HepG2 (cell line): ENCODE results near the gene ATG4B. TPM values are rescaled to one million over a fixed set of nuclear protein-coding genes. Genes with fewer than 3 reads are reported as not detected.

ENCODE experiments used
- ARNT2 ChIP-seq: sonication (generic); formaldehyde crosslinking; IDR thresholded peaks from 2 replicates; pipeline ENCODE4 v1.8.0; 2022; ENCODE audit warnings: mild to moderate bottlenecking, low read depth, missing genetic modification reagents, moderate library complexity
- CENPT ChIP-seq: sonication (generic); formaldehyde crosslinking; IDR thresholded peaks from 2 replicates; pipeline ENCODE4 v1.8.0; 2022; ENCODE audit warnings: low read depth, mild to moderate bottlenecking, moderate library complexity, missing genetic modification reagents
- FOXJ3 ChIP-seq: sonication (generic); formaldehyde crosslinking; IDR thresholded peaks from 2 replicates; pipeline ENCODE4 v1.4.0; 2020; ENCODE audit warnings: missing genetic modification reagents, mild to moderate bottlenecking, borderline replicate concordance
- GATAD1 ChIP-seq: IDR thresholded peaks from 2 replicates; pipeline ENCODE4 v1.6.1; 2016; ENCODE audit warnings: missing genetic modification reagents, missing compliant biosample characterization
- JUNB ChIP-seq: sonication (generic); formaldehyde crosslinking; IDR thresholded peaks from 2 replicates; pipeline ENCODE4 v1.8.0; 2022; ENCODE audit warnings: missing genetic modification reagents, mild to moderate bottlenecking, borderline replicate concordance
- NFIC ChIP-seq: IDR thresholded peaks from 2 replicates; pipeline ENCODE4 v1.6.1; 2012; ENCODE audit warnings: mild to moderate bottlenecking, low read length, inconsistent platforms
- PHB2 ChIP-seq: fragments of 450-650 bp; IDR thresholded peaks from 2 replicates; pipeline ENCODE4 v1.6.1; 2018; ENCODE audit not compliant: partially characterized antibody
- PTBP1 ChIP-seq: fragments of 200-400 bp; formaldehyde crosslinking; IDR thresholded peaks from 2 replicates; pipeline ENCODE4 v1.6.1; 2018; ENCODE audit warnings: low read length, low read depth; ENCODE audit not compliant: poor library complexity, severe bottlenecking
- RFXANK ChIP-seq: IDR thresholded peaks from 2 replicates; pipeline ENCODE4 v1.6.1; 2016
- RFXAP ChIP-seq: sonication (generic); formaldehyde crosslinking; IDR thresholded peaks from 2 replicates; pipeline ENCODE4 v1.4.0; 2020; ENCODE audit warnings: missing genetic modification reagents, borderline replicate concordance
- RNF2 ChIP-seq: fragments of 450-650 bp; conservative IDR thresholded peaks from 2 replicates; pipeline ENCODE4 v1.6.1; 2016; ENCODE audit warnings: low read depth
- SAP130 ChIP-seq: IDR thresholded peaks from 2 replicates; pipeline ENCODE4 v1.6.1; 2016; ENCODE audit warnings: low read depth
- YY1 ChIP-seq: IDR thresholded peaks from 2 replicates; pipeline ENCODE4 v1.6.1; 2011; ENCODE audit warnings: low read length, low read depth, moderate library complexity, mild to moderate bottlenecking; ENCODE audit not compliant: insufficient read depth, insufficient replicate concordance
- ZBTB42 ChIP-seq: sonication (generic); formaldehyde crosslinking; IDR thresholded peaks from 2 replicates; pipeline ENCODE4 v1.5.0; 2020; ENCODE audit warnings: mild to moderate bottlenecking, missing genetic modification reagents
- ZFX ChIP-seq: sonication (generic); formaldehyde crosslinking; IDR thresholded peaks from 2 replicates; pipeline ENCODE4 v1.4.0; 2020; ENCODE audit warnings: mild to moderate bottlenecking, low read depth, missing genetic modification reagents, moderate library complexity
- ZMAT3 ChIP-seq: sonication (generic); formaldehyde crosslinking; conservative IDR thresholded peaks from 2 replicates; pipeline ENCODE4 v1.7.0; 2021; ENCODE audit warnings: missing genetic modification reagents
- ZMYM3 ChIP-seq: sonication (generic); formaldehyde crosslinking; IDR thresholded peaks from 2 replicates; pipeline ENCODE4 v1.5.1; 2020; ENCODE audit warnings: mild to moderate bottlenecking, missing genetic modification reagents
- ZNF484 ChIP-seq: sonication (generic); formaldehyde crosslinking; IDR thresholded peaks from 2 replicates; pipeline ENCODE4 v1.5.1; 2020; ENCODE audit warnings: mild to moderate bottlenecking, low read depth, missing genetic modification reagents, borderline replicate concordance
- ZNF546 ChIP-seq: sonication (generic); formaldehyde crosslinking; conservative IDR thresholded peaks from 2 replicates; pipeline ENCODE4 v1.8.1; 2023; ENCODE audit warnings: mild to moderate bottlenecking, missing genetic modification reagents
- ZNF557 ChIP-seq: sonication (generic); formaldehyde crosslinking; IDR thresholded peaks from 2 replicates; pipeline ENCODE4 v1.4.0; 2020; ENCODE audit warnings: missing genetic modification reagents
- polyA plus RNA-seq, 8 experiments: library from polyadenylated mRNA; depleted of rRNA in 3 of 8; stranded (reverse) in 7 of 8; unstranded in 1 of 8; fragments of >200 nt; fragmentation: Illumina TruSeq in 4 of 8; extraction: Trizol in 4 of 8; gene quantifications; 2 replicates each; pipeline versions ENCODE4 v1.2.1 to v1.2.3, GENCODE V29; 2011 to 2016; ENCODE audit warnings: low read depth in 4 of 8, missing spikeins in 1 of 8, mixed read lengths in 1 of 8; ENCODE audit not compliant: insufficient read depth in 1 of 8
- total RNA-seq, 5 experiments: library from RNA; depleted of rRNA; stranded (reverse); fragments of >200 nt; fragmentation: Illumina TruSeq; extraction: Trizol; gene quantifications; 2 replicates each; pipeline ENCODE4 v1.2.3, GENCODE V29; 2016; ENCODE audit warnings: low read depth in 1 of 5
- TF ChIP-seq, protein P1 (sequence below): sonication (generic); formaldehyde crosslinking; IDR thresholded peaks from 2 replicates; pipeline ENCODE4 v1.4.0; 2020; ENCODE audit warnings: missing genetic modification reagents, borderline replicate concordance
- TF ChIP-seq, protein P2 (sequence below), 2 experiments: sonication (generic) in 1 of 2; formaldehyde crosslinking in 1 of 2; IDR thresholded peaks; 2 replicates each; pipeline versions ENCODE4 v1.5.1 to v1.6.1; 2011 to 2020; ENCODE audit warnings: borderline replicate concordance in 1 of 2, low read depth in 1 of 2, low read length in 1 of 2, mild to moderate bottlenecking in 1 of 2, missing genetic modification reagents in 1 of 2, moderate library complexity in 1 of 2

ATG4B gene
- total and polyA plus RNA-seq, 2 of the 13 experiments (the other 11 are each of a cell fraction or from before 2014, with no cell fraction given) = 95.5 to 239 TPM

- TF ChIP-seq, protein P1, sequence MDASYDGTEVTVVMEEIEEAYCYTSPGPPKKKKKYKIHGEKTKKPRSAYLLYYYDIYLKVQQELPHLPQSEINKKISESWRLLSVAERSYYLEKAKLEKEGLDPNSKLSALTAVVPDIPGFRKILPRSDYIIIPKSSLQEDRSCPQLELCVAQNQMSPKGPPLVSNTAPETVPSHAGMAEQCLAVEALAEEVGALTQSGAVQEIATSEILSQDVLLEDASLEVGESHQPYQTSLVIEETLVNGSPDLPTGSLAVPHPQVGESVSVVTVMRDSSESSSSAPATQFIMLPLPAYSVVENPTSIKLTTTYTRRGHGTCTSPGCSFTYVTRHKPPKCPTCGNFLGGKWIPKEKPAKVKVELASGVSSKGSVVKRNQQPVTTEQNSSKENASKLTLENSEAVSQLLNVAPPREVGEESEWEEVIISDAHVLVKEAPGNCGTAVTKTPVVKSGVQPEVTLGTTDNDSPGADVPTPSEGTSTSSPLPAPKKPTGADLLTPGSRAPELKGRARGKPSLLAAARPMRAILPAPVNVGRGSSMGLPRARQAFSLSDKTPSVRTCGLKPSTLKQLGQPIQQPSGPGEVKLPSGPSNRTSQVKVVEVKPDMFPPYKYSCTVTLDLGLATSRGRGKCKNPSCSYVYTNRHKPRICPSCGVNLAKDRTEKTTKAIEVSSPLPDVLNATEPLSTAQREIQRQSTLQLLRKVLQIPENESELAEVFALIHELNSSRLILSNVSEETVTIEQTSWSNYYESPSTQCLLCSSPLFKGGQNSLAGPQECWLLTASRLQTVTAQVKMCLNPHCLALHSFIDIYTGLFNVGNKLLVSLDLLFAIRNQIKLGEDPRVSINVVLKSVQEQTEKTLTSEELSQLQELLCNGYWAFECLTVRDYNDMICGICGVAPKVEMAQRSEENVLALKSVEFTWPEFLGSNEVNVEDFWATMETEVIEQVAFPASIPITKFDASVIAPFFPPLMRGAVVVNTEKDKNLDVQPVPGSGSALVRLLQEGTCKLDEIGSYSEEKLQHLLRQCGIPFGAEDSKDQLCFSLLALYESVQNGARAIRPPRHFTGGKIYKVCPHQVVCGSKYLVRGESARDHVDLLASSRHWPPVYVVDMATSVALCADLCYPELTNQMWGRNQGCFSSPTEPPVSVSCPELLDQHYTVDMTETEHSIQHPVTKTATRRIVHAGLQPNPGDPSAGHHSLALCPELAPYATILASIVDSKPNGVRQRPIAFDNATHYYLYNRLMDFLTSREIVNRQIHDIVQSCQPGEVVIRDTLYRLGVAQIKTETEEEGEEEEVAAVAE (CRISPR knock-in tag) = peak; percentile 47; the same call in 1 of the 2 replicates
- no peak for TF ChIP-seq RNF2
- TF ChIP-seq SAP130 (CRISPR knock-in tag) = no peak
- TF ChIP-seq GATAD1 = peak; percentile 73; the same call in 1 of the 2 replicates
- no peak for TF ChIP-seq ZBTB42 (CRISPR knock-in tag)
- TF ChIP-seq ZFX (CRISPR knock-in tag) = no peak
- TF ChIP-seq ZNF546 = no peak
- TF ChIP-seq RFXANK (CRISPR knock-in tag) = 0 out of 2 replicates have a peak, but pooled peaks have one; percentile 36
- no peak for TF ChIP-seq ZMAT3 (CRISPR knock-in tag)
- TF ChIP-seq ZNF484 (CRISPR knock-in tag) = no peak
- no peak for TF ChIP-seq FOXJ3 (CRISPR knock-in tag)
- TF ChIP-seq ZNF557 (CRISPR knock-in tag) = 0 out of 2 replicates have a peak, but pooled peaks have one; percentile 62
- TF ChIP-seq PHB2 = no peak
- TF ChIP-seq NFIC = no peak
- TF ChIP-seq JUNB (CRISPR knock-in tag) = no peak
- peak; percentile 68 for TF ChIP-seq YY1
- no peak for TF ChIP-seq ZMYM3
- TF ChIP-seq ARNT2 = no peak
- peak; percentile 8 for TF ChIP-seq PTBP1
- TF ChIP-seq, protein P2, sequence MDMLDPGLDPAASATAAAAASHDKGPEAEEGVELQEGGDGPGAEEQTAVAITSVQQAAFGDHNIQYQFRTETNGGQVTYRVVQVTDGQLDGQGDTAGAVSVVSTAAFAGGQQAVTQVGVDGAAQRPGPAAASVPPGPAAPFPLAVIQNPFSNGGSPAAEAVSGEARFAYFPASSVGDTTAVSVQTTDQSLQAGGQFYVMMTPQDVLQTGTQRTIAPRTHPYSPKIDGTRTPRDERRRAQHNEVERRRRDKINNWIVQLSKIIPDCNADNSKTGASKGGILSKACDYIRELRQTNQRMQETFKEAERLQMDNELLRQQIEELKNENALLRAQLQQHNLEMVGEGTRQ (IDR thresholded peaks at IDR 0.05; ENCODE audit: low read depth, low read length) = peak; percentile 37; the same call in 1 of the 2 replicates
- TF ChIP-seq, protein P2 (CRISPR knock-in tag; IDR thresholded peaks at IDR 0.05; ENCODE audit: borderline replicate concordance) = no peak
- TF ChIP-seq RFXAP (CRISPR knock-in tag) = no peak
- no peak for TF ChIP-seq CENPT (CRISPR knock-in tag)
- TF ChIP-seq, all 625 proteins: peak for 52
These were observed 63.6 kb downstream of the ATG4B start (continued) for GRCh38 chr2:241701149-241701398.
